Activated T-cell treated with anti-CD3 and anti-CD28 coated beads, Interleukin-2, amount 50 U/mL, for 72 hours (primary cell): ENCODE data around the gene ZC3H6. TPM values are rescaled to one million over a fixed set of nuclear protein-coding genes. Genes with fewer than 3 reads are reported as not detected.
A peak's percentile ranks its signal among the peaks of the same experiment; 100 is the strongest.

ENCODE experiments used
- ATAC-seq, 2 donors: fragments of 150-1000 bp; cut with Tn5 transposase; replicated peaks in 1 of 2; 2 replicates each; pipeline ENCODE4 v1.10.0; 2021; ENCODE audit warnings: moderate library complexity in 2 of 2, mild to moderate bottlenecking in 1 of 2
- DNase-seq, 2 donors: peaks; one replicate each; pipeline ENCODE4 v3.0.0; 2021 to 2022; ENCODE audit warnings: mixed read lengths in 1 of 2
- H3K27ac Mint-ChIP-seq: one replicate; pipeline ENCODE4 v1.8.0; 2022; ENCODE audit warnings: mild to moderate bottlenecking, moderate library complexity, mixed read lengths
- H3K27me3 Mint-ChIP-seq: one replicate; pipeline ENCODE4 v1.8.0; 2022; ENCODE audit warnings: low read depth, mixed read lengths
- H3K36me3 Mint-ChIP-seq, 2 donors: one replicate each; pipeline ENCODE4 v1.8.0; 2022; ENCODE audit warnings: mixed read lengths in 2 of 2, mild to moderate bottlenecking in 1 of 2; ENCODE audit not compliant: insufficient read depth in 2 of 2
- H3K4me1 Mint-ChIP-seq: one replicate; pipeline ENCODE4 v1.8.0; 2022; ENCODE audit warnings: low read depth, mixed read lengths
- H3K4me3 Mint-ChIP-seq, 2 donors: one replicate each; pipeline ENCODE4 v1.8.0; 2022; ENCODE audit warnings: mild to moderate bottlenecking in 2 of 2, mixed read lengths in 2 of 2, moderate library complexity in 2 of 2
- H3K9me3 Mint-ChIP-seq, 2 donors: one replicate each; pipeline ENCODE4 v1.8.0; 2022; ENCODE audit warnings: mixed read lengths in 2 of 2
- total RNA-seq, 2 donors: library from RNA; stranded (reverse); gene quantifications; one replicate each; pipeline ENCODE4 v1.2.3, GENCODE V29; 2022

Gene ZC3H6
- total RNA-seq: 10 to 100 TPM; 26.3 to 30.7 TPM

- ATAC-seq: peak; percentile 97
- peak within 1 kb of the TSS; percentile 95 for H3K27ac Mint-ChIP-seq
These were observed at the start of gene ZC3H6 for GRCh38 chr2:112275311-112275886. Gene ZC3H6 (plus strand): TSS chr2:112275597. CDS start chr2:112275995, 398 bp downstream.

GRCh38 chr2:112229348-112229747 lies 46.0 kb upstream of the ZC3H6 start:
- ATAC-seq: no peak
- no peaks in the 10 kb centered on the region for H3K27me3 Mint-ChIP-seq
- no peak for DNase-seq
- no peaks in the 10 kb centered on the region for H3K9me3 Mint-ChIP-seq
- peaks cover 2 to 32% of the 10 kb centered on the region in 2 donors for H3K36me3 Mint-ChIP-seq
- no peak overlapping the region for H3K4me3 Mint-ChIP-seq
- no peaks in the 10 kb centered on the region for H3K4me1 Mint-ChIP-seq
- no peak overlapping the region for H3K27ac Mint-ChIP-seq

More at GRCh38 chr2:112275311-112275886, at the start of gene ZC3H6:
- Mint-ChIP-seq H3K4me3 (peak within 1 kb of the TSS; percentile 89 to 93), H3K9me3 (no peaks in the 10 kb centered on the region), H3K4me1 (peaks cover 17% of the 10 kb centered on the region), H3K27me3 (no peaks in the 10 kb centered on the region), H3K36me3 (no peaks in the 10 kb centered on the region)
- DNase-seq: peak; percentile 99 to 100

GRCh38 chr2:112230371-112230770 lies 45.0 kb upstream of the ZC3H6 start:
- Mint-ChIP-seq H3K36me3 (peaks cover 2 to 24% of the 10 kb centered on the region in 2 donors), H3K4me1 (no peaks in the 10 kb centered on the region), H3K27me3 (no peaks in the 10 kb centered on the region), H3K27ac (no peak overlapping the region), H3K9me3 (no peaks in the 10 kb centered on the region), H3K4me3 (no peak overlapping the region)
- ATAC-seq (no peak), DNase-seq (no peak)

GRCh38 chr2:112239862-112240261 lies 35.5 kb upstream of the ZC3H6 start:
- Mint-ChIP-seq H3K4me3 (no peak overlapping the region), H3K27ac (no peak overlapping the region), H3K4me1 (peaks cover 34% of the 10 kb centered on the region), H3K27me3 (no peaks in the 10 kb centered on the region), H3K36me3 (peaks cover 2 to 15% of the 10 kb centered on the region in 2 donors), H3K9me3 (no peaks in the 10 kb centered on the region)
- DNase-seq: no peak
- ATAC-seq: no peak

GRCh38 chr2:112242384-112242783 lies 33.0 kb upstream of the ZC3H6 start:
- DNase-seq (no peak), ATAC-seq (no peak)
- H3K4me1 Mint-ChIP-seq: peaks cover 48% of the 10 kb centered on the region
- no peak overlapping the region for H3K27ac Mint-ChIP-seq
- peaks cover 4 to 30% of the 10 kb centered on the region in 2 donors for H3K36me3 Mint-ChIP-seq
- H3K9me3 Mint-ChIP-seq: no peaks in the 10 kb centered on the region
- no peak overlapping the region for H3K4me3 Mint-ChIP-seq
- H3K27me3 Mint-ChIP-seq: no peaks in the 10 kb centered on the region

- no peak for DNase-seq
- Mint-ChIP-seq H3K4me3 (no peak overlapping the region), H3K36me3 (peaks cover 4 to 30% of the 10 kb centered on the region in 2 donors), H3K27me3 (no peaks in the 10 kb centered on the region), H3K4me1 (peaks cover 48% of the 10 kb centered on the region), H3K27ac (no peak overlapping the region), H3K9me3 (no peaks in the 10 kb centered on the region)
- ATAC-seq: no peak
These were observed 32.2 kb upstream of the ZC3H6 start for GRCh38 chr2:112243233-112243632.

- no peak overlapping the region for H3K27ac Mint-ChIP-seq
- H3K4me1 Mint-ChIP-seq: peaks cover 46% of the 10 kb centered on the region
- peak in 1 of 2 donors; percentile 51 for ATAC-seq
- DNase-seq: no peak
- peaks cover 4 to 29% of the 10 kb centered on the region in 2 donors for H3K36me3 Mint-ChIP-seq
- no peak overlapping the region for H3K4me3 Mint-ChIP-seq
- H3K27me3 Mint-ChIP-seq: no peaks in the 10 kb centered on the region
- H3K9me3 Mint-ChIP-seq: no peaks in the 10 kb centered on the region
These were observed 30.5 kb upstream of the ZC3H6 start for GRCh38 chr2:112244854-112245253.

- Mint-ChIP-seq H3K27me3 (no peaks in the 10 kb centered on the region), H3K36me3 (peaks cover 2 to 14% of the 10 kb centered on the region in 2 donors), H3K9me3 (no peaks in the 10 kb centered on the region), H3K4me1 (peaks cover 9% of the 10 kb centered on the region), H3K27ac (no peak overlapping the region), H3K4me3 (no peak overlapping the region)
- DNase-seq: no peak
- ATAC-seq: peak; percentile 17 to 32
These were observed 24.1 kb upstream of the ZC3H6 start for GRCh38 chr2:112251271-112251670.

- peak overlapping the region; percentile 30 for H3K27ac Mint-ChIP-seq
- ATAC-seq: no peak
- H3K4me3 Mint-ChIP-seq: peak overlapping the region in 1 of 2 donors; percentile 92
- no peaks in the 10 kb centered on the region for H3K27me3 Mint-ChIP-seq
- H3K36me3 Mint-ChIP-seq: peaks cover 0 to 5% of the 10 kb centered on the region in 2 donors
- H3K9me3 Mint-ChIP-seq: no peaks in the 10 kb centered on the region
- DNase-seq: no peak
- H3K4me1 Mint-ChIP-seq: peaks cover 12% of the 10 kb centered on the region
These were observed 22.1 kb upstream of the ZC3H6 start for GRCh38 chr2:112253261-112253815.

- ATAC-seq: peak; percentile 92
- no peaks in the 10 kb centered on the region for H3K27me3 Mint-ChIP-seq
- H3K4me1 Mint-ChIP-seq: peaks cover 18% of the 10 kb centered on the region
- peak within 1 kb of the TSS; percentile 95 for H3K27ac Mint-ChIP-seq
- no peaks in the 10 kb centered on the region for H3K9me3 Mint-ChIP-seq
- peak within 1 kb of the TSS in 1 of 2 donors; percentile 92 for H3K4me3 Mint-ChIP-seq
- peak; percentile 97 to 98 for DNase-seq
- peaks cover 0 to 5% of the 10 kb centered on the region in 2 donors for H3K36me3 Mint-ChIP-seq
These were observed 20.7 kb upstream of the ZC3H6 start, which contains the start of gene ZC3H8 for GRCh38 chr2:112254466-112255240. Gene ZC3H8 (minus strand): TSS chr2:112255042. CDS start chr2:112254981, 61 bp downstream.

GRCh38 chr2:112255875-112256274 lies 19.5 kb upstream of the ZC3H6 start:
- Mint-ChIP-seq H3K36me3 (peaks cover 0 to 5% of the 10 kb centered on the region in 2 donors), H3K4me1 (peaks cover 23% of the 10 kb centered on the region), H3K27me3 (no peaks in the 10 kb centered on the region), H3K9me3 (no peaks in the 10 kb centered on the region), H3K27ac (no peak overlapping the region), H3K4me3 (peak overlapping the region in 1 of 2 donors; percentile 92)
- DNase-seq: no peak
- no peak for ATAC-seq

GRCh38 chr2:112256654-112257053 lies 18.7 kb upstream of the ZC3H6 start:
- Mint-ChIP-seq H3K4me1 (peaks cover 23% of the 10 kb centered on the region), H3K9me3 (no peaks in the 10 kb centered on the region), H3K27me3 (no peaks in the 10 kb centered on the region), H3K36me3 (peaks cover 0 to 5% of the 10 kb centered on the region in 2 donors), H3K4me3 (no peak overlapping the region), H3K27ac (no peak overlapping the region)
- ATAC-seq: no peak
- no peak for DNase-seq

- Mint-ChIP-seq H3K27ac (no peak overlapping the region), H3K9me3 (no peaks in the 10 kb centered on the region)
These were observed 17.8 kb upstream of the ZC3H6 start for GRCh38 chr2:112257575-112257974.

More at GRCh38 chr2:112257575-112257974, 17.8 kb upstream of the ZC3H6 start:
- Mint-ChIP-seq H3K4me1 (peaks cover 23% of the 10 kb centered on the region), H3K27me3 (no peaks in the 10 kb centered on the region), H3K36me3 (peaks cover 0 to 5% of the 10 kb centered on the region in 2 donors), H3K4me3 (no peak overlapping the region)
- ATAC-seq (no peak), DNase-seq (peak in 1 of 2 donors; percentile 25)
